GM23248 (cell line): ENCODE results near the gene MSX1.

Experiments used
- EZH2 ChIP-seq: fragments of 200-600 bp; sonication (generic); IDR thresholded peaks from 2 replicates; pipeline ENCODE4 v1.6.1; 2018; ENCODE audit warnings: antibody characterized with exemption, mild to moderate bottlenecking; ENCODE audit not compliant: insufficient read depth, poor library complexity, severe bottlenecking
- EZH2phosphoT487 ChIP-seq: fragments of 200-600 bp; sonication (generic); IDR thresholded peaks from 2 replicates; pipeline ENCODE4 v1.6.1; 2018; ENCODE audit warnings: antibody characterized with exemption, moderate library complexity, mild to moderate bottlenecking, low read depth; ENCODE audit not compliant: insufficient read depth

GRCh38 chr4:4825431-4825830, 34.0 kb upstream of the MSX1 start:
- TF ChIP-seq EZH2, result no peak
- no peak for TF ChIP-seq EZH2phosphoT487
